ENCODE results near the gene UBE2L3. TPM values are rescaled to one million over a fixed set of nuclear protein-coding genes. Genes with fewer than 3 reads are reported as not detected.

The UBE2L3 gene
- total and polyA plus RNA-seq, 2 of the 13 experiments (the other 11 are each of a cell fraction or from before 2014, with no cell fraction given), result 30.2 to 58.1 TPM

DNA sequence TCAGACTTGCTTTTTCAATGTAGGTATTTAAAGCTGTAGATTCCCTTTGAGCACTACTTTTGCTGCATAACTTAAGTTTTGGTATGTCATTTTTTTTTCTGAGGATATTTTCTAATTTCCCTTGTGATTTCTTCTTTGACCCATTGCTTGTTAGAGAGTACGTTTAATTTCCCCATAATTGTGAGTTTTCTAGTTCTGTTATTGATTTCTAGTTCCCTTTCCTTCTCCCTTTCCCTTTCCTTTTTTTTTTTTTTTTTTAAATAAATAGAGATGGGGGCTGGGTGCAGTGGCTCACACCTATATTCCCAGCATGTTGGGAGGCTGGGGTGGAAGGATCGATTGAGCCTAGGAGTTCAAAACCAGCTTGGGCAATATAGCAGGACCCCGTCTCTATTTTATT lies 30.8 kb downstream of the UBE2L3 start:
- ATAC-seq, result no peak
- ChIA-PET CTCF (ENCODE audit: low intra/inter-chr PET ratio, low total read pairs) (no interaction called here), POLR2A (no interaction called here)
- no peaks in the 10 kb centered on the region for H3K27me3 ChIP-seq (ENCODE audit: control insufficient read depth in 1 of 2, insufficient read depth in 2 of 2, low read length in 2 of 2)
- WGBS (ENCODE audit: low lambda C conversion rate), result 99% methylated on average over 3 of the region's 3 CpGs
- intact Hi-C loops (cut with micrococcal nuclease; ENCODE audit: unreplicated experiment) (no loop called here), in situ Hi-C loops (cut with HindIII; ENCODE audit: extremely low pct_ligation_motif_present, low pct_unique_long_range_greater_than_20kb) (no loop called here)
- no peak overlapping the region for H3K27ac ChIP-seq (ENCODE audit: extremely low read length, insufficient read depth, low read length)
- DNase-seq (ENCODE audit: low spot score), result no peak
- no peak overlapping the region for H2AFZ ChIP-seq (ENCODE audit: low read length)
- TF ChIP-seq ZNF816 (CRISPR knock-in tag; IDR thresholded peaks at IDR 0.05; ENCODE audit: borderline replicate concordance) (no peak), ZSCAN29 (CRISPR knock-in tag; conservative IDR thresholded peaks at IDR 0.05) (no peak), SIX1 (CRISPR knock-in tag; IDR thresholded peaks at IDR 0.05; ENCODE audit: borderline replicate concordance) (no peak), DR1 (CRISPR knock-in tag; IDR thresholded peaks at IDR 0.05) (no peak), MTA3 (CRISPR knock-in tag; IDR thresholded peaks at IDR 0.05) (no peak), SMAD1 (CRISPR knock-in tag; IDR thresholded peaks at IDR 0.05; ENCODE audit: borderline replicate concordance, low read depth) (no peak), KMT2B (CRISPR knock-in tag; IDR thresholded peaks at IDR 0.05) (no peak), KDM5B (CRISPR knock-in tag; IDR thresholded peaks at IDR 0.05; ENCODE audit: borderline replicate concordance) (no peak)
- TF ChIP-seq, protein P1, sequence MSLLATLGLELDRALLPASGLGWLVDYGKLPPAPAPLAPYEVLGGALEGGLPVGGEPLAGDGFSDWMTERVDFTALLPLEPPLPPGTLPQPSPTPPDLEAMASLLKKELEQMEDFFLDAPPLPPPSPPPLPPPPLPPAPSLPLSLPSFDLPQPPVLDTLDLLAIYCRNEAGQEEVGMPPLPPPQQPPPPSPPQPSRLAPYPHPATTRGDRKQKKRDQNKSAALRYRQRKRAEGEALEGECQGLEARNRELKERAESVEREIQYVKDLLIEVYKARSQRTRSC (CRISPR knock-in tag; IDR thresholded peaks at IDR 0.05; ENCODE audit: low read depth), result no peak
- H4K20me1 ChIP-seq (ENCODE audit: insufficient read depth, low read length), result peaks cover 28% of the 10 kb centered on the region
- no peaks in the 10 kb centered on the region for H3K4me1 ChIP-seq (ENCODE audit: insufficient read depth, low read length)
- no peak overlapping the region for H3K4me2 ChIP-seq (ENCODE audit: low read depth, low read length)
- H3K79me2 ChIP-seq (ENCODE audit: insufficient read depth, low read length), result peaks cover 81% of the 10 kb centered on the region
- no peak overlapping the region for H3K4me3 ChIP-seq (replicated peaks in 1 of 3; ENCODE audit: insufficient read depth in 1 of 3, low read depth in 2 of 3, low read length in 3 of 3)
- no peak for FAIRE-seq
- peaks cover 13 to 66% of the 10 kb centered on the region in 2 experiments; a peak in 4 of 5 replicates for H3K36me3 ChIP-seq (replicated peaks in 1 of 2; ENCODE audit: control insufficient read depth in 1 of 2, insufficient read depth in 2 of 2, low read length in 2 of 2)
- no peaks in the 10 kb centered on the region for H3K9me3 ChIP-seq (ENCODE audit: low read length)
- H3K9ac ChIP-seq (ENCODE audit: insufficient read depth, low read depth, low read length), result no peak overlapping the region
- BruUV-seq (replicated peaks), result no TSS peak
